Measurements from ENCODE around the gene DDX24.

Gene DDX24

DNA sequence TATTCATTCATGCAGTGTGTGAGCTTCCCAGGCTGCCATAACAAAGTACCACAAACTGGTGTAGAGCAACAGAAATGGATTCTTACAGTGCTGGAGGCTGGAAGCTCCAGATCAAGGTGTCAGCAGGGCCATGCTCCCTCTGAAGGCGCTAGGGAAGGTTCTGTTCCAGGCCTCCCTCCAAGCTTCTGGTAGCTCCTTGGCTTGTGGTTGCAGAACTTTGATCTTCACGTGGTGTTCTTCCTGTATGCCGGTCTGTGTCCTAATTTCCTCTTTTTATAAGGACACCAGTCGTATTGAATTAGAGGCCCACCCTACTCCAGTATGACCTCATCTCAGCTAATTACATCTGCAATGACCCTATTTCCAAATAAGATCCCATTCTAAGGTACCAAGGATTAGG, 51.7 kb downstream of the DDX24 start:
- TF ChIP-seq GATA3 (IDR thresholded peaks at IDR 0.05; ENCODE audit: low read depth, low read length), result no peak
- no peak for TF ChIP-seq GATA2 (IDR thresholded peaks at IDR 0.05; ENCODE audit: low read depth, low read length)

DNA sequence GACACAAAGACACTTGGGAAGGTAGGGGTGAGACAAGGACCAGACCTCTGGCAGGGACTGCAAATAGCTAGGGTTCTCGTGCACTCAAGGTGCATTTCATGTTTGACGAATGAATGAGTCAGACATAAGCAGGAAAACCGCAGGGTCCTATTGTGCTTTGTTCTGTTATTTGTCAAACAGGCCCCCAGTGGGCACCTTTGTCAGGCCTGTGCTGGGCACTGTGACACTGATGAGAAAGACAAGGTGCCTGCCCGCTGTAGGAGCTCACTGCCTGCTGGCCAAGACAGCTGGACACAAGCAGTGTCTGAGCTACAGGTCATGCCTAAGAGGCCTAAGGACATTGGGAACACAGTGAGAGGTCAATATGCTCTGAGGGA, 52.6 kb downstream of the DDX24 start:
- TF ChIP-seq GATA3 (IDR thresholded peaks at IDR 0.05; ENCODE audit: low read depth, low read length) (no peak), GATA2 (IDR thresholded peaks at IDR 0.05; ENCODE audit: low read depth, low read length) (no peak)

DNA sequence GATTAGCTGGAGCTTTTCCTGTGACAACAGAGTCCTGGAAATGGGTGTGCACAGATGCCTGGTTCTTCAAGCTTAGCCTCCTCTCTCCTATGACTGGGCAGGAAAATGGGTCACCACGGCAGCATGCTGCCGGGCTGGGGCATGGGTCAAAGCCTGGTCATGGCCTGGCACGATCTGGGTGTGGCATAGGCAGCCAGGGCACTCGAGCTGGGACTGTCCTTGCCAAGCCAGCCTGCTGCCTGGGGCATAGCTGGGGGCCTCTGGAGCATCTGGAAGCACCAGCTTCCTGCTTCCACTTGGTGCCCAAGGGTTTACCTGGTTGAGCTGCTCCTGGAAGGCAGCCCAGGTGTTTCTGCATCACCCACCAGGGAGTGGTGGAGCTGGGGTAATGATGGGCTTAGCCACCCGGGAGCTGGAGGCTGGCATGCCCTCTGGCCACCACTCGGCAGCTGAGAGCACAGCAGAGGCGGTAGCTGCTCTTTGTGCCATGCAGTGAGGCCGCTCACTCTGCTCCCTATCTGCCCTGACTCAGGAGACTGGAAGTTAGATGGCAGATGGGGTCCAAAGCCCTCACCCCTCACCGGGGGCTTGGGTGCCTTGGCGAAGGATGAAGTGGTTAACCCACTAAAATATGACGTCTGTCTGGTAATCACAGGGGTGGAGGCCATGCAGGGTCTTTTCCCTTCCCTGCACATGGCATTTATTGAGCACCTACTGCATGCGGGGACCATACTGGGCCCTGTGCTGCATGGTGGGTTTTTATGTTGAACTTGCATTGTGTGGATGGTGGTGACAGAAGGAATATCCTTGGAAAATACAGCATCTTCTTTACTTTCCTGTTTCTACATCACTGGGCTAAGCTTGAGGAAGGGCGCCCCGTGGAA, 53.2 kb downstream of the DDX24 start:
- no peak for TF ChIP-seq GATA2 (IDR thresholded peaks at IDR 0.05; ENCODE audit: low read depth, low read length)
- TF ChIP-seq GATA3 (IDR thresholded peaks at IDR 0.05; ENCODE audit: low read depth, low read length), result no peak

DNA sequence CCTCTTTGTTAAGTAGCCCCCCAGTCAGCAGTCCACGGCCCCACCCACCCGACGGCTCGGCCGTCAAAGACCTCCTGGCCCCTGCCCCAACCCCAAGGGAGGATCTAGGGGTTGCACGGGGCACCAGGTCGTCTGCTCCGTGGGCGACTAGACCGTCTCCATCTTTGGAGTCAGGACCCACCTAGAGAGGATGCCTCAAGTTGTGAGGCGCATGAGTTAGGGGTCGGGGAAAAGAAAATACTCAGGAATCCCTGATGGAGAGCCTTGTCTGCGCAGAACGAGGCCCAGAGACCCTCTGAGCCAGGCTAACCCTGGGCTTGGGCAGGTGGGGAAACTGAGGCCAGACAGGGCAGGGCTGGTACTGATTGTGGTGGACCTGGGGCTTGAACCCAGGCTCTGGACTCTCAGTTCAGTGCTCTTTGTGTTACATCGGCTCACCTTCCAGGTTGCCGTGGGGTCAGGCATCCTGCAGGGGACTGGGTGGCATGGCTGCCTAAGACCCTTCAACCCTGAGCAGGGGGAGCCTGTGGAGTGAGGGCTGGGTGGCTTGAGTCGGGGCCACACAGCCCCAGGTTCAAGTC, 54.0 kb downstream of the DDX24 start:
- no peak for TF ChIP-seq GATA2 (IDR thresholded peaks at IDR 0.05; ENCODE audit: low read depth, low read length)
- TF ChIP-seq GATA3 (IDR thresholded peaks at IDR 0.05; ENCODE audit: low read depth, low read length), result no peak

DNA sequence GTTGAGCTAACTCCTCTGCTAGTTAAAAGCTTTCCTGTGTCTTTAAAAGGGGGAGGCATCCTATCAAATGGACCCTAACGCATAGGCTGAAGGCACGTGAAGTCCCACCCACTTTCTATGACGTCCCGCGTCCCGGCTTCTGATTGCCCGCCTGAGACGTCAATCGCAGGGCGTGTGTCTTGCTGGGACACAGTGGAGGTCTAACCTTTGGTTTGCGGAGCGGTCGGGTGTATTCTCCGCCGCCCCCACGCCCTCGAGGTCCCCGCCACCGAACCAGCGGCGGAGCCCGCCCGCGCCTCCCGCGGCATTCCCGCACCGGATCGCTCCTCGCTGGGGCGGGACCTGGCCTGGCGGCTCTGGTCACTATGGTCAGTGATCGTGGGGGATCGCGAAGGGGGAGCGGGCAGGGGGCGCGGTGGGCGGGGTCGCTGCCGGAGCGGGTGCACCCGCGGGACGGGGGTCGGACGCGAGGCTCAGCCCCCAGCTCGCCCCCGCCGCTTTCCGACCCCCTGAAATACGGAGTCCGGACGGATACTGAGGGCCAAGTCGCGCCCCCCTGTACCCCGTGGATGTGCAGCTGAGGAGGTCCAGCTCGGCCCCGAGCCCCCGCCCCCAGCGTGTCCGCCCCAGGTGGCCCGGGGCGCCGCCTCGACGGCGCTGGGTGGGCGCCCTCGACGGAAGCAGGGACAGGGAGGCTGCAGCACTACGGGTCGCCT, 54.7 kb downstream of the DDX24 start, which contains the start of gene OTUB2:
TSS of gene OTUB2 (plus strand) at position 168 of the 716 bp plus-strand sequence. CDS start at position 366, 198 bp downstream.
- no peak for TF ChIP-seq GATA2 (IDR thresholded peaks at IDR 0.05; ENCODE audit: low read depth, low read length)
- TF ChIP-seq GATA3 (IDR thresholded peaks at IDR 0.05; ENCODE audit: low read depth, low read length), result no peak

DNA sequence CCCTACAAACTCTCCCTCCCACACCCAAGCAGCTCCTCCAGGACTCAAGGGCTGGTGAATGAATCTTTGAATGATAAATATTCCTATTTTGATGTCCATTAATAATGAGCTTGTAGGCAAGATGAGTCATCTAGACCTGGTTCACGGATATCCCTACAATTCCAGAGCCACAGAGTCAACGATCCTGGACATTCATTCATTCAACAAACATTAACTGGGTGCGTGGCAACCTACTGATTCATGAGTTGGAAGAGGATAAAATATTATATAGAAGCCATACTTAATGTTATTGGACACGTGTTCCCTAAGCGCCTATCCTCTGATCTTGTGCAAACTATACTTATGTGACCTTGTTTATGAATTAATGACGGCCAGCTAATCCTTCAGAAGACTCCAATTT, 55.3 kb downstream of the DDX24 start:
- no peak for TF ChIP-seq GATA2 (IDR thresholded peaks at IDR 0.05; ENCODE audit: low read depth, low read length)
- no peak for TF ChIP-seq GATA3 (IDR thresholded peaks at IDR 0.05; ENCODE audit: low read depth, low read length)

DNA sequence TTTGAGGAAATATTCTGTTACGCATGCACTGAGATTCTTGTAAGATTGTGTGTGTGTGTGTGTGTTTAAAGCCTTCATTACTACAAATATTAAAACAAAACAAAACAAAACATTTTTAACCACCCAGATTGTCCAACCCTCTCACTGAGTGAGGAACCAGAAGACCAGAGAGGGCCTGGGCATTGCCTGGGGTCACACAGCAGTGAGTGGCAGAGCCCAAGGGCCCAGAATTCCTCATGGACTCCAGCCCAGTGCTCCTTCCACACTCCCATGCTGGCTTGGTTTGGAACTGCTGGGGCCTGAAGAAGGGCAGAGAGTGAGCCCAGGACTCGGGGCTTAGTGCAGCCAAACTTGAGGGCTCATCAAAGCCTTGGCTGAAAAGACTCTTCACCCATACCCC, 56.5 kb downstream of the DDX24 start:
- TF ChIP-seq GATA3 (IDR thresholded peaks at IDR 0.05; ENCODE audit: low read depth, low read length) (no peak), GATA2 (IDR thresholded peaks at IDR 0.05; ENCODE audit: low read depth, low read length) (no peak)

DNA sequence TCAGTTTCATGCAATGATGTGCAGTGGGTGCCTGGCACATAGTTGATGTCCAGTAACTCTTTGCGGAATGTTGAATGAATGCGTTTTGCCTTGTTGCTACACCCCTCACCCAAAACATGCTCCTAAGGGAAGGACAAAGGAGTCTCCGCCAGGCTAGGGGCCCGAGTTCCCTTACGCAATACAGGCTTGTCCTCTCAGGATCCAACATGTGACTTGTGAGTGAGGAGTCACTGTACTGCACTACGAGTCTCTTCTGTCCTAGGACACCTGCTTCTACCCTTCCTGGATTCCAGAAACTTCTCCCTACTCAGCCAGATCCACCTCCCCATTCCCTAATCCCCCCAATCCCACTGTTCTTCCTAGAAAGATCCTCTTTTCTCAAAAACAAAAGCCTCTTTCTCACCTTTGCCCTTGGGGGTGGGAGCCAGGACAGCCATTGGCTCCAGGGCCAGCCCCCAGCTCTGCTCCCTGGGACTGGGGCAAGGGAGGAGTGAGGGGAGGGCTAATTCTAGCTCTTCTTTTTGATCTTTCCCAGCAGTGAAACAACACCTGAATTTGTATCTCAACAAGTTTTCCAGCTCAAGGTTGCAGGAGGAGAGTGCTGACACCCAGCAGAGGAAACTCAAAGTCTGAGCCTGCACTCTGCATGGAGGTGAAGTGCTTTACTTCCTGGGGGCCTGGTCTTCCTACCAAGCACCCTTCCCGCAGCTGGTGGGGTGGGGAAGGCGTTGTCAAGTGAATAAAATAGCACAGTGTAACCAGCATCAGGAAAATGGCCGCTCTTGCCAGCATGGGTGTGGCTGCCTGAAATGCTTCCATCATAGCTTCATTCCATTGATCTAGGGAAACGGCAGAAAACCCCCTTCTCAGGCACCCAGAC, 58.2 kb downstream of the DDX24 start:
- TF ChIP-seq GATA2 (IDR thresholded peaks at IDR 0.05; ENCODE audit: low read depth, low read length) (no peak), GATA3 (IDR thresholded peaks at IDR 0.05; ENCODE audit: low read depth, low read length) (no peak)

DNA sequence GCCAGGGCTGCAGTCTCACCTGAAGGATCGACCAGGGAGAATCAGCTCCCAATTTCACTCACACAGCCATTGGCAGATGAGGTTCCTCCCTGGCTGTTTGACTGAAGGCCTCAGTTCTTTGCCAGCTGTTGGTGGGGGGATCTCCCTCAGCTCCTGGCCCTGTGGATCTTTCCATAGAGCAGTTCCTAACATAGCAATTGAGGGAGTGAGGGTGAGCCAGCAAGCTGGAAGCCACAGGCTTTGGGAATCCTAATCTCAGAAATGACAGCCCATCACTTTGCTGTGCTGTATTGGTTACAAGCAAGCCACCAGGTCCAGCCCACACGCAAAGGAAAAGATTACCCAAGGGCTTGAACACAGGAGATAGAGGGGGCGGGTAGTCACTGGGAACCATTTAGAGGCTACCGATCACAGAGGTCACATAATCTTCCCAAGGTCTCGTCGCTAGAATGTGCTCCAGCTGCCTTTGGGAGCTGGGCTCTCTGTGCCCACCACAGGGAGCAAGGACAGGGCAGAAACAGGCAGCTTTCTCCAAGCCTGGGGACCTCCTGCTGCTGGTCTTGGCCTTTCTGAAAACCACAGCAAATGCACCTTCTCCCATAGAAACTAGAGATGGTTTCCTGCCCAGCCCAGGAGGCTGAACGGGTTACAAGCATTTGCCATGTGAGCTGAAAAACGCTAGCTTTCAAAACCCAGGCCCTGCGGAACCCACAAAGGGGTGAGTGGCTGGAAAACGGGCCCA, 59.4 kb downstream of the DDX24 start:
- TF ChIP-seq GATA3 (IDR thresholded peaks at IDR 0.05; ENCODE audit: low read depth, low read length), result no peak
- no peak for TF ChIP-seq GATA2 (IDR thresholded peaks at IDR 0.05; ENCODE audit: low read depth, low read length)

DNA sequence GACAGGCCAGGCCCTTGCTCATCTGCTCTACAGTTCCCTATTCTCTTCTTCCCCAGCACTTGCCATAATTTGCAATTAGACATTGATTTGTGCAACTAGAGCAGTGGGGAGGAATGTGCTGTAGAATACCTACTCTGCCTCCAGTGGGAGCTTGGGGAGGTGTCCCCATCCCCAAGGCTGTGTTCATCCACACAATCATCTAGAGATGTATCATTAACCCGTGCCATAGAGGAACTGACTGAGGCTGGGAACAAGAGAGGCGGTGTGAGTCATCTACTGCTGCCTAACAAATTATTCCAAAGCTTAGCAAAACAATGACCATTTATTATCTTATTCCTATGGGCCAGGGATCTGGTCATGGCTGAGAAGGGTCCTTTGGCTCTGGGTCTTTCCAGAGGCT, 60.0 kb downstream of the DDX24 start:
- TF ChIP-seq GATA3 (IDR thresholded peaks at IDR 0.05; ENCODE audit: low read depth, low read length) (no peak), GATA2 (IDR thresholded peaks at IDR 0.05; ENCODE audit: low read depth, low read length) (no peak)

DNA sequence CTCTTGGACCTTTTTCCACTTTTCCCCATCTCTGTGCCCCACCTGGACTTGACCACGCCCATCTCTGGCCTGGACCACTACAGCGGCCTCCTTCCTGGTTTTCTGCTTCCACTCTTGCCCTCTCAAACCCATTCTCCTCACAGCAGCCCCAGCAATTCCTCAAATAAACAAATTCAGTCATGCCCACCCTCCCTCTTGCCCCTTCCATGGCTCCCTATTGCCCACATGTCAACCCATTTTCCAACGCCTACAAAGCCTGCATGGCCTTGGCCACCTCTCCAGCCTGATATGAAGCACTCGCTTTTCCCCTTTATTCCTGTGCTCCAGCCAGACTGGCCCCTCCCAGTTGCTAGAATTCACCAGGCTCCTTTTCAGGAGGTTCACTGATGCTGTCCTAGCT, 60.7 kb downstream of the DDX24 start:
- TF ChIP-seq GATA2 (IDR thresholded peaks at IDR 0.05; ENCODE audit: low read depth, low read length), result no peak

DNA sequence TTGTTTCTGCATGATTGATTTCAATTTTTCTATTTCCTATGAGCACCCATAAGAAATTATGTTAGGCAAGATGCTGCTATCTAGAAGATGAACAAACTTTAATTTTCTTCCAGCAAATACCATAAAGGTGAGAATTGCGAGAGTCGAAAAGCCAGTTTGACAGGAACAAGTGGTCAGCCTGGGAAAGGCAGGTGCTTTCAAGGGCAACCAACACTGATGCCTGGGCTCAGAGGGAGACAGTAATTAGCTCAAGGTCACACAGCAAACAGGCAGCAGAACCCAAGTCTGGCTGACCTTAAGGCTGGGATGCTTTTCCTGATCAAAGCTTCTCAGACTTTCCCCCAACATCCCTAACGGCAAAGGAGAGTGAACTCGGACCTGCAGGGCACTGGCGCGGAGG, 61.7 kb downstream of the DDX24 start:
- TF ChIP-seq GATA3 (IDR thresholded peaks at IDR 0.05; ENCODE audit: low read depth, low read length) (no peak), GATA2 (IDR thresholded peaks at IDR 0.05; ENCODE audit: low read depth, low read length) (no peak)

DNA sequence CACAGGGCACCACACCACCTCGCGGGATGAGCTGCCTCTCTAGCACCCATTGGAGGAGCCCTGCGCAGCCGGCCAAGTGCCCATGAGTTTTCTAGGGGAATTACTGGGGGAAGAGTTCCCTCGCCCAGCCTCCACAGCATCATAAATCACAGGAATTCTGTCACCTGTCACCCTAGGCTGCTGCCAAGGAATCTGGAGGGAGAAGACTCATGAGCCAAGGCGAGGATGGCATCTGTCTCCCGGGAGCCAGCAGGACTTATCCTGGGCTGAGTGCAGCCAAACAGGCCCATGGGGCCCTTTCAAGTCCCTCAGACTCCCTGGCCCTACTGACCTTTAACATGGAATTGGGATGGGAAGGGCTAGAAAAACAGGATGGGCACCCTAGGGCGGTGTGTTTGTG, 62.7 kb downstream of the DDX24 start:
- TF ChIP-seq GATA2 (IDR thresholded peaks at IDR 0.05; ENCODE audit: low read depth, low read length), result no peak
